Activated naive CD8-positive, alpha-beta T cell (primary cell): ENCODE data around the gene ARL9.

Experiments
- H3K27ac Mint-ChIP-seq: one replicate; pipeline ENCODE4 v1.8.0; 2021; ENCODE audit warnings: mixed read lengths
- H3K27me3 Mint-ChIP-seq: one replicate; pipeline ENCODE4 v1.8.0; 2021; ENCODE audit warnings: mixed read lengths
- H3K36me3 Mint-ChIP-seq: one replicate; pipeline ENCODE4 v1.8.0; 2021; ENCODE audit warnings: mixed read lengths
- H3K4me1 Mint-ChIP-seq: one replicate; pipeline ENCODE4 v1.8.0; 2021; ENCODE audit warnings: low read depth, mixed read lengths
- H3K4me3 Mint-ChIP-seq: one replicate; pipeline ENCODE4 v1.8.0; 2021; ENCODE audit warnings: mild to moderate bottlenecking, mixed read lengths
- H3K9me3 Mint-ChIP-seq: one replicate; pipeline ENCODE4 v1.8.0; 2021; ENCODE audit warnings: low read depth, mixed read lengths

The ARL9 gene

GRCh38 chr4:56570041-56570440 is 64.5 kb downstream of the ARL9 start:
- H3K9me3 Mint-ChIP-seq = no peaks in the 10 kb centered on the region
- no peak overlapping the region for H3K4me3 Mint-ChIP-seq
- H3K27ac Mint-ChIP-seq = no peak overlapping the region
- peaks cover 2% of the 10 kb centered on the region for H3K36me3 Mint-ChIP-seq
- no peaks in the 10 kb centered on the region for H3K4me1 Mint-ChIP-seq
- peaks cover 2% of the 10 kb centered on the region for H3K27me3 Mint-ChIP-seq
